Effector CD4-positive, alpha-beta T cell (primary cell): ENCODE data around the gene VCX2. TPM values are rescaled to one million over a fixed set of nuclear protein-coding genes. Genes with fewer than 3 reads are reported as not detected.
"Not testable (repeated sequence)": the region's sequence is repeated elsewhere in the genome, so short reads cannot be mapped to it uniquely, and the experiment has no call there.

Source experiments
- DNase-seq: peaks from one replicate; pipeline ENCODE4 v3.0.0-alpha.2; 2020
- total RNA-seq: gene quantifications from one replicate; lab custom pipeline; 2026; lab: John Stamatoyannopoulos, UW

Gene VCX2
- not detected for total RNA-seq

- not testable (repeated sequence) for DNase-seq
These were observed at the start of gene VCX2 for GRCh38 chrX:8171169-8171568. TSS of gene VCX2 (minus strand) at chrX:8171267. CDS start at chrX:8170643, 624 bp downstream.

GRCh38 chrX:8204943-8205342 is 33.9 kb upstream of the VCX2 start:
- DNase-seq = no peak

- DNase-seq = no peak
These were observed 33.3 kb upstream of the VCX2 start for GRCh38 chrX:8204169-8204935.

- DNase-seq = no peak
These were observed 30.8 kb upstream of the VCX2 start for GRCh38 chrX:8201896-8202331.

GRCh38 chrX:8196776-8197175 is 25.7 kb upstream of the VCX2 start:
- DNase-seq = no peak

- DNase-seq = no peak
These were observed 23.1 kb upstream of the VCX2 start for GRCh38 chrX:8194216-8194615.

- no peak for DNase-seq
These were observed 21.2 kb upstream of the VCX2 start for GRCh38 chrX:8192276-8192675.

GRCh38 chrX:8191022-8191421 is 20.0 kb upstream of the VCX2 start:
- no peak for DNase-seq

GRCh38 chrX:8190341-8190830 is 19.3 kb upstream of the VCX2 start:
- DNase-seq = no peak

GRCh38 chrX:8189096-8189830 is 18.2 kb upstream of the VCX2 start:
- no peak for DNase-seq

GRCh38 chrX:8183346-8183745 is 12.3 kb upstream of the VCX2 start:
- no peak for DNase-seq

- no peak for DNase-seq
These were observed 8.6 kb upstream of the VCX2 start for GRCh38 chrX:8179656-8180055.

GRCh38 chrX:8154011-8154410 is 17.1 kb downstream of the VCX2 start:
- DNase-seq = not testable (repeated sequence)

- DNase-seq = no peak
These were observed 23.8 kb downstream of the VCX2 start for GRCh38 chrX:8147226-8147625.

- DNase-seq = no peak
These were observed 26.1 kb downstream of the VCX2 start for GRCh38 chrX:8144925-8145324.

- DNase-seq = no peak
These were observed 29.2 kb downstream of the VCX2 start for GRCh38 chrX:8141896-8142295.

- DNase-seq = no peak
These were observed 29.9 kb downstream of the VCX2 start for GRCh38 chrX:8140986-8141744.

- DNase-seq = no peak
These were observed 31.4 kb downstream of the VCX2 start for GRCh38 chrX:8139716-8140115.

GRCh38 chrX:8138252-8138651 is 32.8 kb downstream of the VCX2 start:
- no peak for DNase-seq

GRCh38 chrX:8126648-8127047 is 44.4 kb downstream of the VCX2 start:
- DNase-seq = no peak

- no peak for DNase-seq
These were observed 45.0 kb downstream of the VCX2 start for GRCh38 chrX:8126092-8126491.

- no peak for DNase-seq
These were observed 45.5 kb downstream of the VCX2 start for GRCh38 chrX:8125566-8125965.

GRCh38 chrX:8122538-8122937 is 48.5 kb downstream of the VCX2 start:
- DNase-seq = no peak
